Upper lobe of left lung (tissue), 4 donors: ENCODE measurements around the gene FCGR1A.
"Not testable (repeated sequence)": the region's sequence is repeated elsewhere in the genome, so short reads cannot be mapped to it uniquely, and the experiment has no call there.

Source experiments
- EP300 ChIP-seq, 4 donors: sonication (generic); formaldehyde crosslinking; IDR thresholded peaks; one replicate each; pipeline ENCODE4 v1.5.1; 2017; ENCODE audit warnings: antibody characterized with exemption in 4 of 4, control low read depth in 2 of 4
- POLR2A ChIP-seq, 4 donors: fragments of 450-650 bp; IDR thresholded peaks; one replicate each; pipeline ENCODE4 v1.5.1; 2016 to 2017; ENCODE audit warnings: antibody characterized with exemption in 4 of 4, mild to moderate bottlenecking in 2 of 4
- POLR2AphosphoS5 ChIP-seq, 2 donors: sonication (generic); formaldehyde crosslinking; IDR thresholded peaks; one replicate each; pipeline ENCODE4 v1.5.1; 2017; ENCODE audit warnings: antibody characterized with exemption in 2 of 2

- not testable (repeated sequence) for TF ChIP-seq POLR2A, EP300, POLR2AphosphoS5 (IDR thresholded peaks at IDR 0.05)
These were observed 4.2 kb upstream of the FCGR1A start for GRCh38 chr1:149778313-149778712.
